ENCODE data around the gene TCF15.

TCF15 gene

DNA sequence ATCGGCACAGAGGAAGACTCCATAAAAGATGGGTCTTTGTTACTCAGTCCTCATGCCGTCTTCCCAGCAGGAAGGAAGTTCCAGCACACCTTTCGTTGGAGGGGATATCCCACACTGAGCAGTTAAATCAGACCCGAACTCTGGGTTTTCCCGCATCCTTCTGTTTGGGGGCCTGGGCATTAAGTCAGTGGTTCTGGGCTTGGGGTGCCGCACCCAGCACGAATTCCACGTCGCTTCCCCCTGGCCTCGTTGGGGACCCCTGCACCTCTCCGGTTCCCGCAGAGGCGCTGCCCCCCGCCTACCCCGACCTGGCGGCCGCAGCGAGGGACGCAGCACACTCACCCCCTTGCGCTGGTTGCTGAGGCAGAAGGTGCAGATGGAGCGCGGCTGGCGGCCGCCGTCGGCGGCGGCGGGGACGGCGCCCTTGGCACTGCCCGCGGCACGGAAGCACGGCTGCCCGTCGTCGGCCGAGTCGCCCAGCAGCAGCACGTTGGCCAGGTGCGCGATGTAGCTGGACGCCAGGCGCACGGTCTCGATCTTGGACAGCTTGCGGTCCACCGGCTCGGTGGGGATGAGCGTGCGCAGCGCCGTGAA is 641 bp downstream of the TCF15 start:
- H3K9me2 ChIP-seq (replicated peaks; ENCODE audit: insufficient read depth, low read length) = no peaks in the 10 kb centered on the region
- no peak overlapping the region for H3K4me3 ChIP-seq (ENCODE audit: insufficient read depth, low read length, poor library complexity, severe bottlenecking)
- no peak overlapping the region for H3K4me2 ChIP-seq (ENCODE audit: low read depth, low read length, poor library complexity, severe bottlenecking)
- H4K20me1 ChIP-seq (ENCODE audit: low read depth, low read length) = no peaks in the 10 kb centered on the region
- no peaks in the 10 kb centered on the region for H3K27me3 ChIP-seq (ENCODE audit: low read length)
- no peaks in the 10 kb centered on the region for H3K9me3 ChIP-seq (ENCODE audit: insufficient read depth, low read length)
- H3K79me2 ChIP-seq (ENCODE audit: insufficient read depth, low read length) = no peaks in the 10 kb centered on the region
- TF ChIP-seq CTCF (IDR thresholded peaks at IDR 0.05; ENCODE audit: insufficient read depth, low read length, poor library complexity, severe bottlenecking) = no peak
- TF ChIP-seq EZH2phosphoT487 (conservative IDR thresholded peaks at IDR 0.05; ENCODE audit: low read length) = no peak
- H2AFZ ChIP-seq (ENCODE audit: low read depth, low read length, severe bottlenecking) = no peak overlapping the region
- no peaks in the 10 kb centered on the region for H3K36me3 ChIP-seq (ENCODE audit: low read length)
- H3K9ac ChIP-seq (ENCODE audit: low read length) = no peak overlapping the region
- no peak overlapping the region for H3K27ac ChIP-seq (ENCODE audit: low read depth, low read length)
- H3F3A ChIP-seq (ENCODE audit: insufficient read depth) = no peaks in the 10 kb centered on the region

DNA sequence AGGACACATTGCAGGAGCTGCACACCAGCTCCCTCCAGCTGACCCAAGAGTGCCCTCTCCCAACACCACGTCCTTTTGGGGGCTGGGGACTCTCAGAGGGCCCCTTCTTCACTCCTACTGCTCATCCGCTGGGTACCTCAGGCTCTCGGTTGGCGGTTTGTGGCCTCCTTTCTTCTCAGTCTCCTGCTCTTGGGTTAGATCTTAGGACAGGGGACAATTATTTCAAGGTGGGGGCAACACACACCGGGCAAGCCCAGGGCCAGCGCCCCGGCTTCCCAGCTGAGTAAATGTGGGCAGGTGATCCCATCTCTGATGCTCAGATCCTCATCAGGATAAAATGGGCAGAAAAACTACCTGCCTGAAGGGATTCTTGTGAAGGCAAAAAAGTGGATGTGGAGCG is 1.1 kb downstream of the TCF15 start:
- Histone ChIP-seq H3K9me3 (ENCODE audit: insufficient read depth, low read length) (no peaks in the 10 kb centered on the region), H3F3A (ENCODE audit: insufficient read depth) (no peaks in the 10 kb centered on the region), H3K36me3 (ENCODE audit: low read length) (no peaks in the 10 kb centered on the region), H3K9ac (ENCODE audit: low read length) (no peak overlapping the region), H3K27ac (ENCODE audit: low read depth, low read length) (no peak overlapping the region), H3K79me2 (ENCODE audit: insufficient read depth, low read length) (no peaks in the 10 kb centered on the region), H3K4me3 (ENCODE audit: insufficient read depth, low read length, poor library complexity, severe bottlenecking) (no peak overlapping the region), H3K4me2 (ENCODE audit: low read depth, low read length, poor library complexity, severe bottlenecking) (no peak overlapping the region), H4K20me1 (ENCODE audit: low read depth, low read length) (no peaks in the 10 kb centered on the region), H3K27me3 (ENCODE audit: low read length) (no peaks in the 10 kb centered on the region), H2AFZ (ENCODE audit: low read depth, low read length, severe bottlenecking) (no peak overlapping the region), H3K9me2 (replicated peaks; ENCODE audit: insufficient read depth, low read length) (no peaks in the 10 kb centered on the region)
- TF ChIP-seq EZH2phosphoT487 (conservative IDR thresholded peaks at IDR 0.05; ENCODE audit: low read length) (no peak), CTCF (IDR thresholded peaks at IDR 0.05; ENCODE audit: insufficient read depth, low read length, poor library complexity, severe bottlenecking) (no peak)

GRCh38 chr20:607476-607875 is 2.6 kb downstream of the TCF15 start:
- Histone ChIP-seq H3K9ac (ENCODE audit: low read length) (no peak overlapping the region), H3F3A (ENCODE audit: insufficient read depth) (no peaks in the 10 kb centered on the region), H3K79me2 (ENCODE audit: insufficient read depth, low read length) (no peaks in the 10 kb centered on the region), H3K27me3 (ENCODE audit: low read length) (no peaks in the 10 kb centered on the region), H3K9me2 (replicated peaks; ENCODE audit: insufficient read depth, low read length) (no peaks in the 10 kb centered on the region), H4K20me1 (ENCODE audit: low read depth, low read length) (no peaks in the 10 kb centered on the region), H3K9me3 (ENCODE audit: insufficient read depth, low read length) (no peaks in the 10 kb centered on the region), H3K4me2 (ENCODE audit: low read depth, low read length, poor library complexity, severe bottlenecking) (no peak overlapping the region), H3K36me3 (ENCODE audit: low read length) (no peaks in the 10 kb centered on the region), H3K27ac (ENCODE audit: low read depth, low read length) (no peak overlapping the region), H3K4me3 (ENCODE audit: insufficient read depth, low read length, poor library complexity, severe bottlenecking) (no peak overlapping the region), H2AFZ (ENCODE audit: low read depth, low read length, severe bottlenecking) (no peak overlapping the region)
- no peak for TF ChIP-seq EZH2phosphoT487 (conservative IDR thresholded peaks at IDR 0.05; ENCODE audit: low read length)
- no peak for TF ChIP-seq CTCF (IDR thresholded peaks at IDR 0.05; ENCODE audit: insufficient read depth, low read length, poor library complexity, severe bottlenecking)

Data from SU-DHL-6 (cell line).